Medulla oblongata (tissue), 1 donor: ENCODE measurements around the gene ACAP1.
"Not testable (repeated sequence)": the region's sequence is repeated elsewhere in the genome, so short reads cannot be mapped to it uniquely, and the experiment has no call there.

Experiments
- DNase-seq: peaks from one replicate; pipeline ENCODE4 v3.0.0-alpha.2; 2015; ENCODE audit errors: extremely low spot score

ACAP1 gene

DNA sequence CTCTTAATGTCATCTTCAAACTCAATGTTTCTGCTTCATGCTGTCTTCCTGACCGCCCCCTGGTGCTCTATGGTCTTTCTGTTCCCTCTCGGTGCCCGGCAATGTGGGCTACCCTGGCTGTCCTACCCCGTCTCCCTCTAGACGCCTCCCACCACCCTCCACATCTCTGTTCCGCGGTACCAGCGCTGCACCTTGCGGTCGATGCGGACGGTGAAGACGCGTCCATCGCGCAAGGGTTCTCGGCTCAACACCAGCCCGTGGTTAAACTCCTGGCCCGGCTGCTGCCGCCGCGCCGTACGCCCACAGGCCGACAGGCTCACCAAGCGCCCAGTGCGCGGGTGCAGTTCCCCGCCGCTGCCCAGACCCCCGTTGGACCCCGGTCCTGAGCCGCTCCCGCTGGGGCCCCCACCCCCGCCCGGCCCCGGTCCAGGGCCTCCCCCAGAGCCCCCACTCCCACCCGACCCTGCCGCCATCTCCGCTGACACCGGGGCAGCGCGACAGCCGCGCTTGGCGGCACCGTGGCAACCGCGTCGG, 7.4 kb upstream of the ACAP1 start, which contains the start of gene NEURL4:
TSS of gene NEURL4 (minus strand) at position 496 of the 534 bp plus-strand sequence. CDS start at position 473, 23 bp downstream.
- peak; percentile 24 for DNase-seq

DNA sequence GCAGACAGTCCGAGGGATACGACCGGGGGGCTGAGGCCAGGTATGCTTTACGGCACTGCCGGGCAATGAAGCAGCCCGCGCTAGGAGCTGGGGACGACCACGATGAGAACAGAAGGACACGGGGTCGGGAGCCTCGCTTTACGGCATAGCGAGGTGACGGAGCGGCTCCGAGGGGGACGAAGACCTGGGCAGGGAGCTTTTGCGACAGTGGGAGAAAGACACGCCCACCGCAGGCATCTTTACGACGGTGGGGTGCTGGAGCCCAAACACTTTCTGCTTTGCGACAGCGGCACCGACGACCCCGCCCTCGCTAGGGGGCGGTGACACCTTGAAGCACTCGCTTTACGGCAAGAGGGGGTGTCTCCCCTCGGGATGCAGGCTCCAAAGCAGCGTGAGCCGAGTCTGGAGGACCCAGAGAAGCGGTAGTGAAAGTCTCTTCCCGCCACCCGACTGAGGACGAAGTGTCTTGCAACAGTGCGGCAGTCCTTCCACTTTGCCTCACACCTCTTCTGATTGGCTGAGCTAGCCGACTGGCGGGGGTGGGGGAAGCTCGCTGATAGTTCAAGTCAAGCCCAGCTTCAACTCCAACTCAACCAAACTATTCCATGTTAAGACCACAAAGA, 6.8 kb upstream of the ACAP1 start:
- peak; percentile 98 for DNase-seq

DNA sequence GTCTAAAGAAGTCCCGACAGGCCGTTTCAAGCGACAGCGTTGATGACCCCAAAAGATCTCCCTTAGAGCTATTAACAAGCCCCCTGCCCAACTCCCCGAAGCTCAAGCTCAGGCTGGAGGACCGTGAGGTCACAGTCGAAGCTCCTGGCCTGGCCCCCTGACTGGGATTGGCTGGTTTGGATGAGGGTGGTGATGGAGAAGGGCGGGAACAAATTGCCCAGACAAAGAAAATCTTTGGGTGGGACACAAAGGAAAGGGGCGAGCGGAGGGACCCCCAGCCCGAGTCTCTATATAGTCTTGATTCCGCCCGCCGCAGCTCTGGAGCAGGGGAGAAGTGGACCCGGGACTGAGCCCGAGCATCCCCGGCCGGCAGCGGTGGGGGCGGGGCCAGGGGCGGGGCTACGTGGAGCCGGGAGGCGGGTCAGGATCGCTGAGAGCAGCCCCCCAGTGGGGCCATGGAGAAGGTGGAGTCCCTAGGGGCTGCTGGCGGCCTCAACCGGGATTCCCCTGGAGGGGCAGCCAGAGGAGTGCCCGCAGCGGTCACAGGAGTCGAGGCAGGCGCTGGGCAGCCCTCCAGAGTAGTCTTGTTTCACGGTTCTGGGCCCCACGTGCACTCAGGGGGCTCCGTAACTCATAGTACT, 6.2 kb upstream of the ACAP1 start:
- peak; percentile 87 for DNase-seq

DNA sequence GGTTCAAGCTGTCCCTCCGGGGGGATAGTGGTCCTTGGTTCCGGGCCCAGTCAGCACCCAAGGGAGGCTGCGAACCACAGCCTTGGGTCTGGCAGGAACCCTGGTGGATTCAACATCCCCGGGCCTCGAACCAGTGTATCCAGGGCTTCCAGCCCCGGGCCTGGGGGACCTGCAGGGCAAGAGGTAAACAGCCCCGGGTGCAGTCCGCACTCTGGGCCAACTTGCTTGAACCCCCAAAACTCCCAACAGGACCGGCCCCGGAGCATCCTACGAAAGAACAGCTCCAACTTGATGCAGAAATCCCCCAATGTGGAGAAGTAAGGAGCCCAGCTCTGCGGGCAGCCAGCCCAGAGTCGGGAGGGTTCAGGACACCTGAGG, 5.7 kb upstream of the ACAP1 start:
- no peak for DNase-seq

DNA sequence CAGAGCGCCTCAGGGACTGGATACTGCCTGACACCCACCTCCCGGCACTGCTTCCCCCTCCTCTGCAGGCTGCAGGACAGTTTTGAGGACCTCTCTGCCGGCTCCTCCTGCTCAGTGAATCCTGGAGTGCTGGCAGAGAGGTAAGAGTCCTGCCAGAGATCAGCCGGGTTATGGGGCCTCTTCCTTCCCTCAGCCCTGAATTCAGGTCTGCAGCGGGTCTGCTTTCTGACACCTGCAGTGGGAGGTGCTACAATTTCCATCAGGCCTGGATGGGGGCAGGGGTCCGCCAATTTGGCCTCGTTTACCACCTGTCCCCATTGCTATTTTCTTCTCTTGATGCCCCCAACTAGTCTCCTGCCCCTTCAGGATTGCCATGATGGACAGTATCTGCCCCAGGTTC, 4.2 kb upstream of the ACAP1 start:
- DNase-seq: no peak

DNA sequence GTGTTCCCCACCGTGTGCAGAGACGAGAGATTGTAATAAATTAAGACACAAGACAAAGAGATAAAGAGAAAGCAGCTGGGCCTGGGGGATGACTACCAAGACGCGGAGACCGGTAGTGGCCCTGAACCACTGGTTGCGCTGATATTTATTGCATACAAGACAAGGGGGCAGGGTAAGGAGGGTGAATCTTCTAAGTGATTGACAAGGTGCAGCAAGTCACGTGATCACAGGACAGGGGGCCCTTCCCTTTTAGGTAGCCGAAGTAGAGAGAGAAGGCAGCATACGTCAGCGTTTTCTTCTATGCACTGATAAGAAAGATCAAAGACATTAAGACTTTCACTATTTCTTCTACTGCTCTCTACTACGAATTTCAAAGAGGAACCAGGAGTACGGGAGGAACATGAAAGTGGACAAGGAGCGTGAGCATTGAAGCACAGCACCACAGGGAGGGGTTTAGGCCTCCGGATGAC, 3.7 kb upstream of the ACAP1 start:
- not testable (repeated sequence) for DNase-seq

DNA sequence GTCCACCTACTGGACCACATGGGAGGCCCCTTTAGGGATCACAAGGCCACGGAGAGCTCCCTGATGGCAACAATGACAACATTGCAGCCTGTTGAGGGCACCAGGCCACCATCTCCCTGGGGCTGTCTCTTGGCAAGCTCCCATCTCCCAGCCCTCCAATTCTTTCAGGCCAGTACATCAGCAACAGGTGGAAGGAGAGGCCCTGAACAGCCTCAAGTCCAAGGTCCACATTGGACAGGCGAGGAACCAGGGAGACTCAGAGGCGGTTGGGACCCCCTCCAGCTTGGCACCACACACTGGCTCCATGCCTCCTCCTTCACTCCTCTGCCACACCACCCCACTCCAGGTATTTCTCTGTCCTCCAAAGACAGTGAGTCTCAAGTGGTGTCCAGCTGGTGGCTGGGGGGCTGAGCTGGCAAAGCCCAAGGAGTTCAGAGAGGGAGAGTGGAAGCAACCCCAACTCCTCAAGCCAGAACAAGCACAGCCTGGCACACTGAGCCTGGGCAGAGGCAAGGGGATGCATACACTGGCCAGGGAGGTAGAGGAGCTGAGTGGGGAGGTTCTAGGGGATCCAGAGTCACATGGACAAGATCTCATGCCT, 1.3 kb upstream of the ACAP1 start:
- no peak for DNase-seq

DNA sequence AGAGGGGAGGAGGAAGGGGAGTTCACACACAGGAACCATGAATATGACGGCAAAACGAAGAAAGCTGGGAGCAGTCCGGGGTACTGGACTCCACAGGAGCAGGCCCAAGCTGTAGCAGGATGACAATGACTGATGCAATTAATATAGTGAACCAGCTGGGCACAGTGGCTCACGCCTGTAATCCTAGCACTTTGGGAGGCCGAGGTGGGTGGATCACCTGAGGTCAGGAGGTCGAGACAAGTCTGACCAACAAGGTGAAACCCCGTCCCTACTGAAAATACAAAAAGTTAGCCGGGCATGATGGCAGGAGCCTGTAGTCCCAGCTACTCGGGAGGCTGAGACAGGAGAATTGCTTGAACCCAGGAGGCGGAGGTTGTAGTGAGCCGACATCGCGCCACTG, 564 bp upstream of the ACAP1 start:
- not testable (repeated sequence) for DNase-seq

DNA sequence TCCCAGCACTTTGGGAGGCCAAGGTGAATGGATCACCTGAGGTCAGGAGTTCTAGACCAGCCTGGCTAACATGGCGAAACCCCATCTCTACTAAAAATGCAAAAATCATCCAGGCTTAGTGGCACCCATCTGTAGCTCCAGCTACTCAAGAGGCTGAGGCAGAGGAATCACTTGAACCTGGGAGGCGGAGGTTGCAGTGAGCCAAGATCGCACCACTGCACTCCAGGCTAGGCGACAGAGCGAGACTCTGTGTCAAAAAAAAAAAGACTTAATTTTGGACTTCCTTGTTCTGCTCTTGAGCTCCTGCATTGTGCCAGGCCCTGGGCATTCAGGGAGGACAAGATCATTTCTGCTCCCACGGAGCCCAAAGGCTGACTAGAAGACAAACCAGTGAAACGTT, 1.3 kb downstream of the ACAP1 start:
- not testable (repeated sequence) for DNase-seq

DNA sequence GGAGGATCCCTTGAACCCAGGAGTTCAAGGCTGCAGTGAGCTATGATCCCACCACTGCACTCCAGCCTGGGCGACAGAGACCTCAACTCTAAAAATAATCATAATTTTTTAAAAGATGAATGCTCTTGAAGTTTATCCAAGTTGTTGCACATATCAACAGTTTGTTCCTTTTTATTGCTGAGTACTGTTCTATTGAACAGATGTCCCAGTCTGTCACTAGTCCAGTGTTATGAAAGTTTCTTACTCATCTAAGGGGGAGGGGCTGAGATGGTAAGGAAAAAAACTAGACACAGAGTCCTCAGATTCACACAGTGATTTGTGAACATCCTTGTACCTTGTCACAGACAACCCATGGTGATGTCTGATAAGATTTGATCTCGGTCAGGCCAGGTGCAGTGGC, 3.9 kb downstream of the ACAP1 start:
- DNase-seq: no peak

DNA sequence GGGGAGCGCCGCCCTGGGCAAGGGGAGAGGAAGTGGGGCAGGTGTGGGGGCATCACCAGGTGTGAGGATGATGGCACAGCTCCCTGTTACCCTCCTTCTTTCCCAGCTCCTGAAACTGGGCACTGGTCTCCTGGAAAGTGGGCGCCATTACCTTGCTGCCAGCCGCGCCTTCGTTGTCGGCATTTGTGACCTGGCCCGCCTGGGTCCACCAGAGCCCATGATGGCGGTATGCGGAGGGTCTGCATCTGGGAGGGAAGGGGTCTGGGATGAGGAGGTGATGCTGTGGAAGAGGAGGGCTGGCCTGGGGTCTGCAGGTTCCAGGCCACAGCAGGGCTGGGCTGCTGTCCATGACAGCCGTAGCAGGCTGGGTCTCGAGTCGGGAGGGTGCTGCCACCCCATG, 5.5 kb downstream of the ACAP1 start:
- DNase-seq: no peak

DNA sequence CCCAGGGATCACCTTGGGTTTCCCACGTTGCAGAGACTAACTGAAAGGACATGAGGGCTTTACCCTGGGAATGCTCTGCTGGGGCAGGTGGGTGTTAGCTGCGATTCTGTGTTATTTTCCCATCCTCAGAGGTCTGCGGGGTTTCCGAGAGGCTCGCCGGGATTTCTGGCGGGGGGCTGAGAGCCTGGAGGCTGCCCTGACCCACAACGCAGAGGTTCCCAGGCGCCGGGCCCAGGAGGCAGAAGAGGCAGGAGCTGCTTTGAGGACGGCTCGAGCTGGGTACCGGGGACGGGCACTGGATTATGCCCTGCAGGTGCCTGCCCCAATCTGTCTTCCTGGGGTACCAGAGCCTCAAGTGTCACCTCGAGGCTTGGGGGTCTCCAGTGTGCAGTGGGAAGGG, 6.9 kb downstream of the ACAP1 start:
- DNase-seq: no peak

DNA sequence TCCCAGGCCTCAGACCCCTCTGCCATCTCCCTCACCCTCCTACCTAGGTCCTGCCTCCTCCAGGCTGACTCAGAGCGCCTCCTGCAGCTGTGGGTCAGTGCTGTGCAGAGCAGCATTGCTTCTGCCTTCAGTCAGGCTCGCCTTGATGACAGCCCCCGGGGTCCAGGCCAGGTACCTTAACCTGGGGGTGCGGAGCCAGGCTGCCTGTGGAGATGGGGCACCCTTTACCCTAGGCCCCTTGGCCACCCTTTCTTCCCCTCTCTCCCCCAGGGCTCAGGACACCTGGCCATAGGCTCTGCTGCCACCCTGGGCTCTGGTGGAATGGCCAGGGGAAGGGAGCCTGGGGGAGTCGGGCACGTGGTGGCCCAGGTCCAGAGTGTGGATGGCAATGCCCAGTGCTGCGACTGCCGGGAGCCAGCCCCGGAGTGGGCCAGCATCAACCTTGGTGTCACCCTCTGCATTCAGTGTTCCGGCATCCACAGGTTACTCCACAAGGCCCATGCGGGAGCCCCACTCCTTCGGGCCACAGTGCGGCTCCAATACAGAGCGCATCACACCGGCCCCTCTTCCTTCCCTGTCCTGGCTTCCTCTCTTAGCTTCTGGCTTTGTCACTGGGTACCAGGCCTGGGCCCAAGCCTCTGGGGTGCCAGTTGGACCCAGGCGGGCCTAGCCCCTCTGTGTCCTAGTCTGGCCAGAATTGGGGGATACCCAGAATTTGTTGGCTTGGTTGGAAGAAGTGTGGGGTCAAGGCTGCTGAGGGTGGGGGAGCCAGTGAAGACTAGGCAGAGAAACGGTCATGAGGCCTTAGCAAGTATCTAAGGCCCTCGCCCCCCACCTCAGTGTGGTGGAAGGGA, 10.7 kb downstream of the ACAP1 start:
- no peak for DNase-seq

DNA sequence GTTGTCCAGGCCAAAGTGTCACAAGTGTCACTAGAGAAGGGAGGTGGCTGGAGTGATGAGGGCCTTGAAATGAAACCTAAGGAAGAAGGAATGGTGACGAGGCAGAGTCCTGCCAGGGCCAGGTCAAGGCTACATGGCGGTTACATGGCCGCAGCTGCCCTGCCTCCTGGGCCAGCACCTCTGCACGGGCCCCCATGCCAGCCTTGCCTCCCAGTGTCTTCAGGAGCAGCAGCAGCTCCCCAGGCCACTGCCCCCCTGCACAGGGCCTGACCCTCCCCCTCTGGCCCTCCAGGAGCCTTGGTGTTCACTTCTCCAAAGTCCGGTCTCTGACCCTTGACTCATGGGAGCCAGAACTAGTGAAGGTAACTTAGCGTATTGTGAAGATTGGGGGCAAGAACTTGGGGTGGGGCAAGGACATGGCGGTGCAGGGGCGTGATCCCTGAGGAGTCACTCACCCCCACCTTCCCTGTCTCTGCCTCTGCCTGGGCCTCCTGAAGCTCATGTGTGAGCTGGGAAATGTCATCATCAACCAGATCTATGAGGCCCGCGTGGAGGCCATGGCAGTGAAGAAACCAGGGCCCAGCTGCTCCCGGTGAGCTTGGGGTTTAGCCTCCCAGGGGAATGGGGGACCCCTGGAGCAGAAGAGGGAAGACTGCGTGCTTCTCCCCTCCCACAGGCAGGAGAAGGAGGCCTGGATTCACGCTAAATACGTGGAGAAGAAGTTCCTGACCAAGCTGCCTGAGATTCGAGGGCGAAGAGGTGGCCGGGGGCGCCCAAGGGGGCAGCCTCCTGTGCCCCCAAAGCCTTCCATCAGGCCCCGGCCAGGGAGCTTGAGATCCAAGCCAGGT, 11.5 kb downstream of the ACAP1 start:
- no peak for DNase-seq

DNA sequence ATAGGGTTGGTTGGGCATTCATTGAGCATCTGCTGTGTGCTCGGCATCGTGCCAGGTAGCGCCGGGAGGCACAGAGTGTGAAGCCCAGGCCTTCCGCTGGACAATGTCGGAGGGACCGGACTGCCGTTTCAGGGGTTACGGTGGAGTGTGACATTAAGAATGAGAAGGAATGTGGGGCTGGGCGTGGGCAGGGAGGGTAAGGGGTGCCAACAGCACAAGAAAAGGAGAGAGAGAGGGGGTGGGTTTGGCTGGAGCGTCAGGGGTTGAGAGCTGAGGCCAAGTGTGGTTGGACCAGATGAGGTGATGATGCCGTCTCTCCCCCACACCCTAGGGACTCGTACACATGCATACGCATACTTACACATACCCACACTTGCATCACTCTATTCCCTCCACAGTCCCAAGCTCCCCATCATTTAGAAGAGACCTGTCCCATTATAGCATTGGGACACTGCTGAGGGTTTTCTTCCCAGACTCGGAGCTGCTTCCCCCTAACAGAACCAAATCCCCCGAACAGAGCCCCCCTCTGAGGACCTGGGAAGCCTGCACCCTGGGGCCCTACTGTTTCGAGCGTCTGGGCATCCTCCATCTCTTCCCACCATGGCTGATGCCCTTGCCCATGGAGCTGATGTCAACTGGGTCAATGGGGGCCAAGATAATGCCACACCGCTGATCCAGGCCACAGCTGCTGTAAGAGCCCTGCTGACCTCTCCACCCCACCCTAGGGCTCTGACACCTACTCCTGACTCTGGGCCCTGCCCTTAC, 12.3 kb downstream of the ACAP1 start:
- DNase-seq: no peak

DNA sequence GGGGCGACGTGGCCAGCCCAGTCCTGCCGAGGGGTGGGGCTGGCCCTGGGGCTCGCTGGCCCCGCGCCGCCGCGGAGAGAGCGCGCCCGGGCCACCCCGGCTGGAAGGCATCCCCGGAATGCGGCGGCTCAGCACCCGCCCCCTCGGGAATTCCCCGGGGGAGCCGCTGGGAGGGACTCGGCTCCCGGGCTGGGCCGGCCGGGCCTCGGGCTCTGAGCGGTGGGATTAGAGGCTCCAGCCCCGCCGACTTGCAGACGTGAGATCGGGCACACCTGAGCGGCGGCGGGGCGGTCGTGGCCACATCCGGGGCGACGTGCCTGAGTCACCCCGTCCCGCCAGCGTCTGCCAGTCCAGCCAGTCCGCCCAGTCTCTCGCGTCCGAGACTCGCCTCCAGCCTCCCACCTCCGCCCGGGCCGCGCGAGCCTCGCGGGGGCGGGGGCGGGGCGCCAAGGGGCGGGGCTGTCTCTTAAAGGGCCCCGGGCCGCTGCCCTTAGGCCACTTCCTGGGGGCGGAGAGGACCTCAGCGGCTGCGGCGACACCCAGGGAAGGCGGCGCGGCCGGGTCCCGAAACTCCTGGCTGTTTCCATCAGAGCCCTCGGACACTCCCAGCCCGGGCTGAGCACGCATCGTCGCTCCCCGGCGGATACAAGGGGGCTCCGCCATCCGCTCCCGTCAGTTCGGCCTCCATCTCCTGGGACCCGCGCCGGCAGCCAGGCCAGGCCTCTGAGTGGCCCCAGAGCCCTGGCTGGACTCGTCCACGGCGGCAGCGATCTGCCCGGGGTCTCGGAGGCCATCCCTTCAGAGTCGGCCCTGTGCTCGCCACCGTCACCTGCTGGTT, 15.6 kb downstream of the ACAP1 start, which contains the start of gene KCTD11:
TSS of gene KCTD11 (plus strand) at position 498 of the 838 bp plus-strand sequence.
- peak; percentile 89 for DNase-seq

DNA sequence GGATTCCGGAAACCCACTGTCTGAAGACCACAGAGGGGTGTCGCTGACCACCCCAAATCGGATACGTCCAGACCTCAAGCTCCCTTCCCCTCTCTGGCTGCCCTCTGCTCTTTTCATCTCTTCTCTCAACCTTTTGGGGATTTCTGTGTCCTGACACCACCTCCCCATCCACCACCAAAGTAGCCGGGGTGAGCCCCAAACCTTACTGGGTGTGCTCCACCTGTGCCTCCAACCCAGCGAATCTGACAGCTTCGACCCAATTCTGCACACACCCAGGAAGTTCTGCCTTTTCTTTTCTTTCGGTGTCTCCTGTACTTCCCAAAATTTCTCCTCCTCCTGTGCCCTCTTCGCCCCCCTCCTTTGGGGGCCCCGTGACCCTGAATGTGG, 16.2 kb downstream of the ACAP1 start:
- no peak for DNase-seq

DNA sequence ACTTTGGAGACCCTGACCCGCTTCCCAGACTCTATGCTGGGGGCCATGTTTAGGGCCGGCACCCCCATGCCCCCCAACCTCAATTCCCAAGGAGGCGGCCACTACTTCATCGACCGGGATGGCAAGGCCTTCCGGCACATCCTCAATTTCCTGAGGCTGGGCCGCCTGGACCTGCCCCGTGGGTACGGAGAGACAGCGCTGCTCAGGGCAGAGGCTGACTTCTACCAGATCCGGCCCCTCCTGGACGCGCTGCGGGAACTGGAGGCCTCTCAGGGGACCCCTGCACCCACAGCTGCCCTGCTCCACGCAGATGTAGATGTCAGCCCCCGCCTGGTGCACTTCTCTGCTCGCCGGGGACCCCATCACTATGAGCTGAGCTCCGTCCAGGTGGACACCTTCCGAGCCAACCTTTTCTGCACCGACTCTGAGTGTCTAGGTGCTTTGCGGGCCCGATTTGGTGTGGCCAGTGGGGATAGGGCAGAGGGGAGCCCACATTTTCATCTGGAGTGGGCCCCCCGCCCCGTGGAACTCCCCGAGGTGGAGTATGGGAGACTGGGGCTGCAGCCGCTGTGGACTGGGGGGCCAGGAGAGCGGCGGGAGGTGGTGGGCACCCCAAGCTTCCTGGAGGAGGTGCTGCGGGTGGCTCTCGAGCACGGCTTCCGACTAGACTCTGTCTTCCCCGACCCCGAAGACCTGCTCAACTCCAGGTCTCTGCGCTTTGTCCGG, 16.7 kb downstream of the ACAP1 start:
- no peak for DNase-seq
